SK-N-SH treated with all-trans-retinoic acid at 6 μM for 48 hours (cell line): Measurements from ENCODE around the gene DEFB131B.

Source experiments
- ESRRG ChIP-seq: fragments of 250-450 bp; sonication (Bioruptor Pico); IDR thresholded peaks from 2 replicates; pipeline ENCODE4 v1.6.1; 2021; ENCODE audit warnings: mild to moderate bottlenecking
- PATZ1 ChIP-seq: fragments of 250-450 bp; sonication (Bioruptor Pico); IDR thresholded peaks from 2 replicates; pipeline ENCODE4 v1.8.0; 2020; ENCODE audit warnings: mild to moderate bottlenecking, moderate library complexity, borderline replicate concordance
- ZC3H10 ChIP-seq: fragments of 250-450 bp; sonication (Bioruptor Pico); IDR thresholded peaks from 2 replicates; pipeline ENCODE4 v1.5.1; 2021; ENCODE audit warnings: mild to moderate bottlenecking, moderate library complexity
- ZFP30 ChIP-seq: fragments of 450-650 bp; formaldehyde crosslinking; IDR thresholded peaks from 2 replicates; pipeline ENCODE4 v1.5.0; 2022; ENCODE audit warnings: mild to moderate bottlenecking, moderate library complexity

- TF ChIP-seq ESRRG (CRISPR knock-in tag) (no peak), ZC3H10 (CRISPR knock-in tag) (no peak), ZFP30 (CRISPR knock-in tag) (no peak), PATZ1 (no peak)
These were observed 17.7 kb downstream of the DEFB131B start for GRCh38 chr11:71895961-71896360.
